Kidney epithelial cell (primary cell): ENCODE measurements around the gene RDX. TPM values are rescaled to one million over a fixed set of nuclear protein-coding genes. Genes with fewer than 3 reads are reported as not detected.
"Not testable (repeated sequence)": the region's sequence is repeated elsewhere in the genome, so short reads cannot be mapped to it uniquely, and the experiment has no call there.

ENCODE experiments used
- DNase-seq: peaks from one replicate; pipeline ENCODE4 v3.0.0-alpha.2; 2010; ENCODE audit warnings: low read depth
- H3K27me3 ChIP-seq: 2 replicates; pipeline ENCODE4 v1.6.0; 2011; ENCODE audit warnings: low read length; ENCODE audit not compliant: control insufficient read depth, insufficient read depth
- H3K36me3 ChIP-seq: 2 replicates; pipeline ENCODE4 v1.5.1; 2011; ENCODE audit warnings: low read length; ENCODE audit not compliant: control insufficient read depth, insufficient read depth
- H3K4me3 ChIP-seq: 2 replicates; pipeline ENCODE4 v1.5.1; 2011; ENCODE audit warnings: low read depth, mild to moderate bottlenecking, control low read depth, low read length
- CTCF ChIP-seq: IDR thresholded peaks from 2 replicates; pipeline ENCODE4 v1.5.1; 2011; ENCODE audit warnings: mild to moderate bottlenecking, moderate library complexity, low read length, control low read depth, inconsistent platforms; ENCODE audit not compliant: insufficient read depth, poor library complexity, severe bottlenecking
- total RNA-seq: library from RNA; depleted of rRNA; stranded (reverse); fragments of >200 nt; gene quantifications from 2 replicates; pipeline ENCODE4 v1.2.3, GENCODE V29; 2015

RDX gene
- total RNA-seq, 1 donor from 2014 or later, result 46.7 TPM

- no peak for TF ChIP-seq CTCF
- DNase-seq, result no peak
- Histone ChIP-seq H3K4me3 (no peak overlapping the region), H3K27me3 (no peaks in the 10 kb centered on the region), H3K36me3 (no peaks in the 10 kb centered on the region)
Measured at GRCh38 chr11:110312670-110313069, 16.3 kb upstream of the RDX start.

DNA sequence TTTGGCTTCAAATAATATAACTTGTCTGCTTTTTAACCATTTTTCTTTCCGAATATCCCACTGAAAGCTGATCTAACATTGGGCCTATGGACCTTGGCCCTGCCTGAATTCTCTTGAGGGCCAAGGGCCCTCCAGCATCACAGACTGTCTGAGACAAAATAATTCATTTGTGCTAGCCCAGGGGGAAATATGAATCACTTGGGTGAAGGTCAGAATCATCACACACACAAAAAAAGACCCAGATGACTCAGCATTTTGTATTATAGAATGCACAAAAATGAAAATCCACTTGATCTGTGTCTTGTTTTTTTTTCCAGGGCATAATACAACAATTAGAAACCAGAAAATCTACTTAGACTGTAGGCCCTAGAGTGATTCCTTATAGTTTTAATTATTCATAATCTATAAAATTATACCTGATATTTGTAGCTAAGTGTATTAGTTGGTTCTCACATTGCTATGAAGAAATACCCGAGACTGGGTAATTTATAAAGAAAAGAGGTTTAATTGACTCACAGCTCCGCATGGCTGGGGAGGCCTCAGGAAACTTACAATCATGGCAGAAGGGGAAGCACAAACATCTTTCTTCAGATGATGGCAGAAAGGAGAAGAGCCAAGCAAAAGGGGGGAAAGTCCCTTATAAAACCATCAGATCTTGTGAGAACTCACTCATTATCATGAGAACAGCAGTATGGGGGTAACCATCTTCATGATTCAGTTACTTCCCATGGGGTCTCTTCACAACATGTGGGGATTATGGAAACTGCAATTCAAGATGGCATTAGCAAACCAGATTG, 15.6 kb upstream of the RDX start:
- TF ChIP-seq CTCF, result no peak
- no peak for DNase-seq
- no peaks in the 10 kb centered on the region for H3K36me3 ChIP-seq
- no peak overlapping the region for H3K4me3 ChIP-seq
- no peaks in the 10 kb centered on the region for H3K27me3 ChIP-seq

DNA sequence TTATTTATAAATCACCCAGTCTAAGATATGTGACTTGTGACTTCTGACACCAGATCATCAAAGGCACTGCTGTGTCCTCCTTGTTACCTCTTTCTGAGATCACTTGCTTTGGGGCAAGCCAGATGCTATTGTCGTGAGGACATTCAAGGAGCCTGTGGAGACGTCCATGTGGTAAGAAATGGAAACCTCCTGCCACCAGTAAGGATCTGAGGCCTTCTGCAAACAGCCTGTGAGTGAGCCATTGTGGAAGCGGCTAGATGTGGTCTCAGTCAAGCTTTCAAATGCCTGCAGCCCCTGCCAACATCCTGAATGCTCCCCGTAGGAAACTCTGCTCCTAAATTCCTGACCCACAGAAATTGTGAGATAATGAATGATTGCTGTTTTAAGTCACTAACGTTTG, 11.7 kb upstream of the RDX start:
- Histone ChIP-seq H3K27me3 (no peaks in the 10 kb centered on the region), H3K4me3 (no peak overlapping the region), H3K36me3 (no peaks in the 10 kb centered on the region)
- DNase-seq, result no peak
- no peak for TF ChIP-seq CTCF

DNA sequence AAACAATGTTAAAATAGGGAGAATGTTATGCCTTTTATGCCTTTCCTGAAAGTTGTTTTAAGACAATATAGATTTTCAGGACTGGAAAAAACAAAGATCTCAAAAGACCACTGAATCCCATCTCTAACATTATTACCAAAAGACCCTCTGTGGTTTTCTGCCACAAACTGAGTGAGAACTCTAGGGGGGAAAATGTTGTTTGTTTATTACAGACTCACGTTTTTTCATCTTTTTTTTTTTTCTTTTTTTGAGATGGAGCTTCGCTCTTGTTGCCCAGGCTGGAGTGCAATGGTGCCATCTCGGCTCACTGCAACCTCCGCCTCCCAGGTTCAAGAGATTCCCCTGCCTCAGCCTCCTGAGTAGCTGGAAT, 9.6 kb upstream of the RDX start:
- H3K36me3 ChIP-seq, H3K27me3 ChIP-seq, DNase-seq, H3K4me3 ChIP-seq: not testable (repeated sequence)

GRCh38 chr11:110305169-110306018, 9.0 kb upstream of the RDX start:
- TF ChIP-seq CTCF, result no peak
- Histone ChIP-seq H3K36me3 (no peaks in the 10 kb centered on the region), H3K4me3 (no peak overlapping the region), H3K27me3 (no peaks in the 10 kb centered on the region)
- DNase-seq, result no peak

DNA sequence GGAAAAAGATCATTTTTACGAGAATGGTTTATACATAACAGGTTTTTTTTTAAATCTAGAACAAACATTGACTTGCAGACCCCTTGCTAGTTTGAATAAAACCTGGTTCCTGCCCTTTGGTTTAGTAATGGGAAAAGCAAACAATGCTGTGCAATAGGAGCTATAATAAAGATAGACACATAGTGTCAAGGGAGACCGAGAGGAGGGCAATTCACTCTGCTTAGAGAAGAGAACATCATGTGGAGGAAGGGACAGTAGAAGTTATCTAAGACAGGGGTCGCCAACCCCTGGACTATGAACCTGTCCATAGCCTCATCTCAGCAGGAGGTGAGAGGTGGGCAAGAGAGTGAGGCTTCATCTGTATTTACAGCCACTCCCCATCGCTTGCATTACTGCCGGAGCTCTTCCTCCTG, 7.0 kb upstream of the RDX start:
- Histone ChIP-seq H3K36me3 (no peaks in the 10 kb centered on the region), H3K4me3 (no peak overlapping the region), H3K27me3 (no peaks in the 10 kb centered on the region)
- no peak for TF ChIP-seq CTCF
- no peak for DNase-seq
